Neural progenitor cell (in vitro differentiated cells): ENCODE results near the gene RBM6.

Experiments
- EZH2 ChIP-seq: fragments of 200-600 bp; sonication (generic); IDR thresholded peaks from 2 replicates; pipeline ENCODE4 v1.6.1; 2017; ENCODE audit warnings: antibody characterized with exemption, mild to moderate bottlenecking, moderate library complexity
- TF ChIP-seq, protein P1 (sequence below): fragments of 200-600 bp; sonication (generic); IDR thresholded peaks from 2 replicates; pipeline ENCODE4 v1.5.1; 2017; ENCODE audit warnings: antibody characterized with exemption, mild to moderate bottlenecking

DNA sequence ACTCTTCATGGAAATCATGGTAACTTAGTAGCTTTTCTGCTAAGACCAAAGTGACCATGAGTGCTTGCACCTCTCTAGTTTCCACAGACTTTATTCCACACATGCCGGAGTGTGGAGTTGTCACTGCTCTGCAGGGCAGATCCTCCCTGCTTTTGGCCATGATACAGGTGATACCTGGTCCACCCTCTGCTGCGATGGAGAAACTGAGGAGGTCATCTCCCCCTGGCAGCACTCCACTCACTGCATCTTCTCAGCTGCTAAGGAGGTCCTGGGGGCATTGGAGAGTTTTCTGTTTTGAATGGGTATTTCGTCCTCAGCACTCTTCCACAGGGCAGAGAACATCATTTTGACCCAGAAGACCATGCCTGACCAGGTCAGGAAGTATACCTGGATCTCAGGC, 179.8 kb downstream of the RBM6 start:
- no peak for TF ChIP-seq EZH2
- TF ChIP-seq, protein P1, sequence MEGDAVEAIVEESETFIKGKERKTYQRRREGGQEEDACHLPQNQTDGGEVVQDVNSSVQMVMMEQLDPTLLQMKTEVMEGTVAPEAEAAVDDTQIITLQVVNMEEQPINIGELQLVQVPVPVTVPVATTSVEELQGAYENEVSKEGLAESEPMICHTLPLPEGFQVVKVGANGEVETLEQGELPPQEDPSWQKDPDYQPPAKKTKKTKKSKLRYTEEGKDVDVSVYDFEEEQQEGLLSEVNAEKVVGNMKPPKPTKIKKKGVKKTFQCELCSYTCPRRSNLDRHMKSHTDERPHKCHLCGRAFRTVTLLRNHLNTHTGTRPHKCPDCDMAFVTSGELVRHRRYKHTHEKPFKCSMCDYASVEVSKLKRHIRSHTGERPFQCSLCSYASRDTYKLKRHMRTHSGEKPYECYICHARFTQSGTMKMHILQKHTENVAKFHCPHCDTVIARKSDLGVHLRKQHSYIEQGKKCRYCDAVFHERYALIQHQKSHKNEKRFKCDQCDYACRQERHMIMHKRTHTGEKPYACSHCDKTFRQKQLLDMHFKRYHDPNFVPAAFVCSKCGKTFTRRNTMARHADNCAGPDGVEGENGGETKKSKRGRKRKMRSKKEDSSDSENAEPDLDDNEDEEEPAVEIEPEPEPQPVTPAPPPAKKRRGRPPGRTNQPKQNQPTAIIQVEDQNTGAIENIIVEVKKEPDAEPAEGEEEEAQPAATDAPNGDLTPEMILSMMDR = no peak
